GM12878 (cell line): Measurements from ENCODE around the gene SLC25A51. TPM values are rescaled to one million over a fixed set of nuclear protein-coding genes. Genes with fewer than 3 reads are reported as not detected.

ENCODE experiments used
- ATAC-seq: fragments of 200-7000 bp; cut with Tn5 transposase; 3 replicates; pipeline ENCODE4 v1.9.1; 2020; ENCODE audit warnings: mild to moderate bottlenecking, moderate library complexity
- BruUV-seq: library from RNA; stranded (reverse); fragments of 400-500 nt; replicated peaks from 2 replicates; lab custom pipeline; 2021; lab: Mats Ljungman, UMichigan
- CTCF ChIA-PET: fragments of 300-600 bp; sonication (Branson Sonifier 250); formaldehyde crosslinking; extraction: SDS; loops from one replicate; lab custom pipeline; 2021; ENCODE audit warnings: inconsistent platforms; lab: Yijun Ruan, JAX
- POLR2A ChIA-PET: fragments of 350-600 bp; formaldehyde crosslinking; extraction: SDS; loops from one replicate; lab custom pipeline; 2021; ENCODE audit warnings: inconsistent platforms; lab: Charles Lee
- RAD21 ChIA-PET: fragments of 300-600 bp; sonication (Branson Sonifier 250); formaldehyde crosslinking; loops from one replicate; lab custom pipeline; 2023; ENCODE audit warnings: antibody characterized with exemption; ENCODE audit not compliant: unreplicated experiment; lab: Charles Lee
- SMC1A ChIA-PET: fragments of 300-600 bp; sonication (Branson Sonifier 250); formaldehyde crosslinking; loops from one replicate; lab custom pipeline; 2023; ENCODE audit not compliant: unreplicated experiment, uncharacterized antibody; lab: Charles Lee
- DNase-seq: peaks from one replicate; pipeline ENCODE4 v3.0.0-alpha.2; 2011; ENCODE audit warnings: low read depth, low spot score
- FAIRE-seq: peaks from 3 replicates; lab custom pipeline; 2011; peaks lifted over from hg19 to GRCh38; lab: Jason Lieb, UNC
- H2AFZ ChIP-seq: 2 replicates; pipeline ENCODE4 v1.6.0; 2011; ENCODE audit warnings: low read depth, low read length, control low read depth; ENCODE audit not compliant: control insufficient read depth
- H3K27ac ChIP-seq: 2 replicates; pipeline ENCODE4 v1.5.1; 2011; ENCODE audit warnings: control low read depth; ENCODE audit not compliant: control insufficient read depth, insufficient read depth
- H3K27me3 ChIP-seq, 2 experiments: replicated peaks in 1 of 2; 2 replicates each; pipeline versions ENCODE4 v1.6.0 to v1.6.1; 2011; ENCODE audit warnings: low read length in 1 of 2; ENCODE audit not compliant: control insufficient read depth in 2 of 2, insufficient read depth in 2 of 2
- H3K36me3 ChIP-seq, 2 experiments: 2 replicates each; pipeline ENCODE4 v1.5.1; 2011; ENCODE audit warnings: low read length in 1 of 2; ENCODE audit not compliant: control insufficient read depth in 2 of 2, insufficient read depth in 2 of 2
- H3K4me1 ChIP-seq: 2 replicates; pipeline ENCODE4 v1.6.1; 2011; ENCODE audit warnings: mild to moderate bottlenecking, low read length, moderate library complexity, mixed read lengths; ENCODE audit not compliant: control insufficient read depth, insufficient read depth
- H3K4me2 ChIP-seq: 2 replicates; pipeline ENCODE4 v1.6.0; 2011; ENCODE audit warnings: control low read depth; ENCODE audit not compliant: control insufficient read depth, insufficient read depth
- H3K4me3 ChIP-seq: fragments of 200-600 bp; sonication (generic); 2 replicates; pipeline ENCODE4 v1.5.1; 2016
- H3K79me2 ChIP-seq: 2 replicates; pipeline ENCODE4 v1.6.0; 2011; ENCODE audit warnings: low read length; ENCODE audit not compliant: control insufficient read depth, insufficient read depth
- H3K9ac ChIP-seq: 2 replicates; pipeline ENCODE4 v1.8.0; 2011; ENCODE audit warnings: low read length, control low read depth, mixed read lengths; ENCODE audit not compliant: control insufficient read depth, insufficient read depth
- H3K9me3 ChIP-seq: replicated peaks from 3 replicates; pipeline ENCODE4 v1.5.1; 2011; ENCODE audit warnings: mild to moderate bottlenecking, low read length; ENCODE audit not compliant: control insufficient read depth, insufficient read depth
- H4K20me1 ChIP-seq: 2 replicates; pipeline ENCODE4 v1.6.0; 2011; ENCODE audit not compliant: control insufficient read depth, insufficient read depth
- CBX5 ChIP-seq: sonication (generic); IDR thresholded peaks from 2 replicates; pipeline ENCODE4 v1.6.1; 2016; ENCODE audit warnings: low read depth, moderate library complexity, mild to moderate bottlenecking, inconsistent platforms
- GABPA ChIP-seq: IDR thresholded peaks from 2 replicates; pipeline ENCODE4 v1.6.1; 2014; ENCODE audit warnings: antibody characterized with exemption, low read depth, mild to moderate bottlenecking, inconsistent platforms
- MEF2B ChIP-seq: fragments of 450-650 bp; IDR thresholded peaks from 2 replicates; pipeline ENCODE4 v1.6.1; 2018; ENCODE audit warnings: mild to moderate bottlenecking, moderate library complexity; ENCODE audit not compliant: partially characterized antibody, poor library complexity, severe bottlenecking
- NBN ChIP-seq: fragments of 450-650 bp; IDR thresholded peaks from 2 replicates; pipeline ENCODE4 v1.6.1; 2016
- NFIC ChIP-seq: IDR thresholded peaks from 2 replicates; pipeline ENCODE4 v1.6.1; 2012; ENCODE audit warnings: low read depth, mild to moderate bottlenecking, inconsistent platforms, low read length, moderate library complexity
- RAD21 ChIP-seq: IDR thresholded peaks from 2 replicates; pipeline ENCODE4 v1.6.1; 2011; ENCODE audit warnings: mild to moderate bottlenecking, low read depth, low read length, moderate library complexity; ENCODE audit not compliant: insufficient read depth
- RCOR1 ChIP-seq: conservative IDR thresholded peaks from 2 replicates; pipeline ENCODE4 v1.6.1; 2012; ENCODE audit warnings: low read depth, low read length, improper control_type of control experiment
- STAT3 ChIP-seq: IDR thresholded peaks from 2 replicates; pipeline ENCODE4 v1.6.1; 2011; ENCODE audit warnings: low read depth, low read length, improper control_type of control experiment
- WRNIP1 ChIP-seq: IDR thresholded peaks from 2 replicates; pipeline ENCODE4 v1.6.1; 2011; ENCODE audit warnings: low read depth, low read length, improper control_type of control experiment, borderline replicate concordance
- YBX1 ChIP-seq: fragments of 450-650 bp; IDR thresholded peaks from 2 replicates; pipeline ENCODE4 v1.6.1; 2016; ENCODE audit warnings: antibody characterized with exemption
- ZBTB40 ChIP-seq: fragments of 450-650 bp; IDR thresholded peaks from 2 replicates; pipeline ENCODE4 v1.6.1; 2016; ENCODE audit warnings: mild to moderate bottlenecking, moderate library complexity, borderline replicate concordance
- ZNF207 ChIP-seq: fragments of 450-650 bp; IDR thresholded peaks from 2 replicates; pipeline ENCODE4 v1.6.1; 2014; ENCODE audit warnings: antibody characterized with exemption, mild to moderate bottlenecking, borderline replicate concordance
- ZSCAN29 ChIP-seq: fragments of 450-650 bp; IDR thresholded peaks from 2 replicates; pipeline ENCODE4 v1.6.1; 2017; ENCODE audit warnings: mild to moderate bottlenecking, moderate library complexity
- WGBS: methylation state at CpG from one replicate; pipeline ENCODE4 v1.1.6; 2016; ENCODE audit warnings: low lambda C conversion rate; ENCODE audit not compliant: insufficient replicate concordance, insufficient coverage; ENCODE audit errors: missing lambda C conversion rate; 5-methylcytosine and 5-hydroxymethylcytosine counted together
- in situ Hi-C: fragments of 300-500 bp; cut with MboI; formaldehyde crosslinking; loops from 9 replicates; pipeline ENCODE4 v1.14.3; 2018; ENCODE audit warnings: mixed read lengths
- intact Hi-C: fragments of 100-400 bp; cut with micrococcal nuclease; formaldehyde crosslinking; loops from one replicate; pipeline ENCODE4 v1.14.2; 2022; ENCODE audit not compliant: unreplicated experiment
- polyA plus RNA-seq, 11 experiments: library from polyadenylated mRNA; depleted of rRNA in 4 of 11; unstranded in 6 of 11; stranded (reverse) in 5 of 11; fragments of >200 nt; fragmentation: Nextera tagmentation in 4 of 11; fragmentation: Illumina TruSeq in 1 of 11; extraction: Ambion mirVana in 4 of 11; extraction: Trizol in 1 of 11; gene quantifications; 1 replicate in 1 of 11; 2 replicates in 10 of 11; pipeline versions ENCODE4 v1.2.1 to v1.2.3, GENCODE V29; 2011 to 2016; ENCODE audit warnings: inconsistent platforms in 2 of 11, missing spikeins in 2 of 11, low read depth in 1 of 11
- total RNA-seq, 4 experiments: library from RNA; depleted of rRNA in 3 of 4; stranded (reverse); fragments of >200 nt in 3 of 4; fragmentation: Illumina TruSeq in 1 of 4; extraction: Trizol in 1 of 4; gene quantifications; 2 replicates each; pipeline versions ENCODE4 v1.2.1 to v1.2.3, GENCODE V29; 2013 to 2021
- TF ChIP-seq, protein P1 (sequence below), 3 experiments: IDR thresholded peaks in 2 of 3; conservative IDR thresholded peaks in 1 of 3; 2 replicates each; pipeline ENCODE4 v1.5.1; 2011; ENCODE audit warnings: low read depth in 3 of 3, low read length in 3 of 3, mild to moderate bottlenecking in 3 of 3, control low read depth in 2 of 3, moderate library complexity in 2 of 3, inconsistent platforms in 1 of 3, mixed read lengths in 1 of 3; ENCODE audit not compliant: control insufficient read depth in 2 of 3, insufficient read depth in 1 of 3; ENCODE audit errors: extremely low read depth in 1 of 3
- TF ChIP-seq, protein P2 (sequence below): fragments of 450-650 bp; IDR thresholded peaks from 2 replicates; pipeline ENCODE4 v1.6.1; 2017; ENCODE audit warnings: borderline replicate concordance

SLC25A51 gene
- total and polyA plus RNA-seq, 10 of the 15 experiments (the other 5 are each of a cell fraction or from before 2014, with no cell fraction given) = 3.8 to 29.3 (median 13.2) TPM

GRCh38 chr9:37859043-37859442, 44.9 kb downstream of the SLC25A51 start:
- no TSS peak for BruUV-seq
- FAIRE-seq = no peak
- H3K79me2 ChIP-seq = no peaks in the 10 kb centered on the region
- no peak overlapping the region for H3K4me2 ChIP-seq
- CTCF ChIA-PET = interaction anchor here (0.8 to 2.0 kb wide), 5 partner anchors 9 to 58 kb away, joined by 3 to 7 read pairs (median 3); no protein-coding TSS in a partner anchor
- peaks cover 4 to 26% of the 10 kb centered on the region in 2 experiments for H3K36me3 ChIP-seq
- RAD21 ChIA-PET = no interaction called here
- TF ChIP-seq, protein P1, sequence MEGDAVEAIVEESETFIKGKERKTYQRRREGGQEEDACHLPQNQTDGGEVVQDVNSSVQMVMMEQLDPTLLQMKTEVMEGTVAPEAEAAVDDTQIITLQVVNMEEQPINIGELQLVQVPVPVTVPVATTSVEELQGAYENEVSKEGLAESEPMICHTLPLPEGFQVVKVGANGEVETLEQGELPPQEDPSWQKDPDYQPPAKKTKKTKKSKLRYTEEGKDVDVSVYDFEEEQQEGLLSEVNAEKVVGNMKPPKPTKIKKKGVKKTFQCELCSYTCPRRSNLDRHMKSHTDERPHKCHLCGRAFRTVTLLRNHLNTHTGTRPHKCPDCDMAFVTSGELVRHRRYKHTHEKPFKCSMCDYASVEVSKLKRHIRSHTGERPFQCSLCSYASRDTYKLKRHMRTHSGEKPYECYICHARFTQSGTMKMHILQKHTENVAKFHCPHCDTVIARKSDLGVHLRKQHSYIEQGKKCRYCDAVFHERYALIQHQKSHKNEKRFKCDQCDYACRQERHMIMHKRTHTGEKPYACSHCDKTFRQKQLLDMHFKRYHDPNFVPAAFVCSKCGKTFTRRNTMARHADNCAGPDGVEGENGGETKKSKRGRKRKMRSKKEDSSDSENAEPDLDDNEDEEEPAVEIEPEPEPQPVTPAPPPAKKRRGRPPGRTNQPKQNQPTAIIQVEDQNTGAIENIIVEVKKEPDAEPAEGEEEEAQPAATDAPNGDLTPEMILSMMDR (IDR thresholded peaks at IDR 0.05 in 2 of 3, conservative IDR thresholded peaks at IDR 0.05 in 1 of 3; ENCODE audit: control insufficient read depth in 2 of 3, extremely low read depth in 1 of 3, insufficient read depth in 1 of 3, low read depth in 3 of 3, low read length in 3 of 3) = peak; percentile 11 to 24 (median 17); a peak in 2 of 6 replicates
- TF ChIP-seq MEF2B (no peak), WRNIP1 (no peak), NFIC (no peak), YBX1 (no peak), ZBTB40 (no peak), ZSCAN29 (no peak), RCOR1 (no peak), GABPA (no peak), RAD21 (0 out of 2 replicates have a peak, but pooled peaks have one; percentile 14), CBX5 (no peak), NBN (no peak), STAT3 (no peak), ZNF207 (no peak)
- TF ChIP-seq, protein P2, sequence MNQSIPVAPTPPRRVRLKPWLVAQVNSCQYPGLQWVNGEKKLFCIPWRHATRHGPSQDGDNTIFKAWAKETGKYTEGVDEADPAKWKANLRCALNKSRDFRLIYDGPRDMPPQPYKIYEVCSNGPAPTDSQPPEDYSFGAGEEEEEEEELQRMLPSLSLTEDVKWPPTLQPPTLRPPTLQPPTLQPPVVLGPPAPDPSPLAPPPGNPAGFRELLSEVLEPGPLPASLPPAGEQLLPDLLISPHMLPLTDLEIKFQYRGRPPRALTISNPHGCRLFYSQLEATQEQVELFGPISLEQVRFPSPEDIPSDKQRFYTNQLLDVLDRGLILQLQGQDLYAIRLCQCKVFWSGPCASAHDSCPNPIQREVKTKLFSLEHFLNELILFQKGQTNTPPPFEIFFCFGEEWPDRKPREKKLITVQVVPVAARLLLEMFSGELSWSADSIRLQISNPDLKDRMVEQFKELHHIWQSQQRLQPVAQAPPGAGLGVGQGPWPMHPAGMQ = no peak
- TF ChIP-seq, all 136 proteins: peak for 2
- in situ Hi-C loops = no loop called here
- Histone ChIP-seq H3K9me3 (no peaks in the 10 kb centered on the region), H3K4me3 (no peak overlapping the region), H3K4me1 (no peaks in the 10 kb centered on the region), H3K27me3 (no peaks in the 10 kb centered on the region), H2AFZ (no peak overlapping the region), H4K20me1 (no peaks in the 10 kb centered on the region; the same call in 1 of the 2 replicates), H3K9ac (no peak overlapping the region), H3K27ac (no peak overlapping the region)
- ChIA-PET SMC1A (interaction anchor here (0.5 to 1.6 kb wide), 4 partner anchors 22 to 410 kb away, joined by 3 to 4 read pairs (median 4); no protein-coding TSS in a partner anchor), POLR2A (no interaction called here)
- ATAC-seq (no peak), DNase-seq (no peak)
- intact Hi-C loops = no loop called here
- WGBS = 94% methylated on average over 1 of the region's 1 CpG
